SKM-1 (cell line): ENCODE measurements around the gene ATP2B2.
"Not testable (repeated sequence)": the region's sequence is repeated elsewhere in the genome, so short reads cannot be mapped to it uniquely, and the experiment has no call there.

ENCODE experiments used
- DNase-seq: peaks from one replicate; lab custom pipeline; 2025; ENCODE audit not compliant: unreplicated experiment; lab: John Stamatoyannopoulos, UW

The ATP2B2 gene

DNA sequence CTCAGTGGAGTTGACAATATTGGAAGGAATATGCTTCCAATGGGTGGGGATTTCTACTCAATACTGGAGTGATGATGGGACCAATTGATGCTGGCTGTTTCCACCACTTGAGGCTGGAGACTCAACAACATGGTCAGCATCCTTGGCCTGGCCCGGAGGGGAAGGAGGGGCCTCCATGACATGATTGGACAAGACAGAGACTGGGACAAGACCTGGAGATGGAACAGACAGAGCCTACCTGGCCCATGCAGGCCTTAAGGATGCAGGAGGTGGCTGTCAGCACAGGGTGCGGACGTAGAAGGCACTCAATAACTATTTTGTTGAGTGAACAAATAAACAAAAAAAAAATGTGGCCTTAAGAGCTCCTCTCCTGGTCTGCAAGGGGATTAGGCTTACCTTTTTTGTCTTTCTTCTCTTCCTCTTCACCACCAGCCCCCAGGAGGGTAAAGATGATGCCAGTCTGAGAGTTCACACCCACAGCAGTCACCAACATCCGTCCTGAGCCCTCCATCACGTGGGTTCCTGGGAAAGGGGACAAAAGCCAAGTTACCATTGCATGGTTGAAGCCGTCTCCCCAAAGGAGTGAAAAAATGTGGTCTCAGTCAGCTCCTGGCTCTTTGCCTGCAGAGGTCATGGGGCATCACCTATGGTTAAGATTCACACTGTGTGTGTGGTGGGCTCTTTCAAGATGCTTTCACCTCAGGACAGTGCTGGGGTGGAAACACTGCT lies 117.3 kb downstream of the ATP2B2 start:
- DNase-seq: no peak

DNA sequence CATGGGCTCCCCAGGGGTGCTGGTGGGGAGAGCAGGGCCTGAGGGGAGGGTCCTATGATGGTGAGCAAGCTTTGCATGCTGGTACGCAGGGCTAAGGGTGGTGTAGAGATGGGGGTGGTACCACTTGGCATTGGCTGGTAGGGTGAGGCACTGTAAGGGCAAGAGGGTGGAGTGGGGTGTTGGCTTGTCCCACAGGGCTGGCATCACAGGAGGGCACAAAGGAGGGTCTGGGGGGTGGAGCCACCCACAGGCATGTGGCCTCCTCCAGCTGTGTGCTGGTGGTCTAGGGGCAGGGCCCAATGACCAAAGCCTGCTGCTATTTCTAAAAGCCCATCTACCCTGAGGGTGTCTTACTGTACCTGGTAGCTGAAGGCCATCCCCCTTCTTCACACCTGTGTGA lies 119.3 kb downstream of the ATP2B2 start:
- DNase-seq: no peak

DNA sequence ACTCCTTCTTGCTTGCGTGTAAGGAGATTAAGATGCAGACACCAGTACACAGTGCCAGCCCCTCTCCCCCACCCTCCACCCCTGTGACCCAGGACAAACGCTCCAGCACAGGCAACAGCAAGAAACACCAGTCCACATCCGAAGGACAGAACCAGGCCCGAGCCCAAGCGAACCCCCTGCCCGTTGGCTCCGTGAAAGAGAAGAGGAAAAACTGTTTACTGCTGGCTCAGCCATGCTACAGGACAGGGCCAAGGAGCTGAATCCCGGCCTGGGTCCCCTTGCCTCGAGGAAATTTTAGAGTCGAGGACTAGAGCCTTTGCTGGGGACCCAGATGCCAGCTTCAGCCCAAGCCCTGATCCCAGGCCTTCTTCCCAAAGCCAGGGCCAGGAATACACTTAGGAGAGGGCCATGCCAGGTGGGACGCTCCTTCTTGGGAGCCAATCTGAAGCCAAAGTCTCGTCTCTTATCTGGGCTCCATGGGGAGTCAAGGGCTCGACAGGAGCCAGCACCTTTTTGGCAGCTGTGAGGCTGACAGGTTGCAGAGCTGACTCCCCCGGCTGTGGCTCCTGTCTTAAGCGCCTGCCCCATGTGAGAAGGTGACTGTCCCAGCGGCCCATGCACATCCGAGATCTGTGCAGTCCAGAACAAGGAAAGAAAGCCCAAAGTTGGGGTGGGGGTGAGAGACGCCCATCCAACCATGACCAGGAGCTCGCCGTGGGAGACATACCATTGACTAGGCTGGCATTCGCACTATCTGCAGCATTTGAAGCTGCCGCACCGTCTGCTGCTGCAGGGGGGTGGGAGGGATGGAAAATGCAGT lies 120.6 kb downstream of the ATP2B2 start:
- no peak for DNase-seq

DNA sequence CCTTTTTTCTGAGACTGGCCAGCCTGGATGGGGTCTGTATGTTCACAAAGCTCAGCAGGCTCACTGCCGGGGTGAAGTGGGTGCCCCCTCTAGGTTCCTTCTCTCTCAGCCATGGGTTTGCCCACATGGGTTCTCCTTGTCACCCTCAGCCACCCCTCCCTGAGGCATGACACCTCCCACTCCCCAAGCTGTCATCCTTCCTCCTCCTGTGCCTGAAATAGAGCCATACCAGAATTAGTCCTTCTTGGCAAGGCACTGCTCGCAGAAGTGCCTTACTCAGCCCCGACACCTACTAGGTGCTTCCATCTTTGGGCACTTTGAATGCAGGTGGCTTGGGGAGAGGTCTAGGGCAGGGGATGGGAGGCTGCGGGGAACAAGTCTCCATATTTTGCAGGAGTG lies 121.5 kb downstream of the ATP2B2 start:
- DNase-seq: no peak

DNA sequence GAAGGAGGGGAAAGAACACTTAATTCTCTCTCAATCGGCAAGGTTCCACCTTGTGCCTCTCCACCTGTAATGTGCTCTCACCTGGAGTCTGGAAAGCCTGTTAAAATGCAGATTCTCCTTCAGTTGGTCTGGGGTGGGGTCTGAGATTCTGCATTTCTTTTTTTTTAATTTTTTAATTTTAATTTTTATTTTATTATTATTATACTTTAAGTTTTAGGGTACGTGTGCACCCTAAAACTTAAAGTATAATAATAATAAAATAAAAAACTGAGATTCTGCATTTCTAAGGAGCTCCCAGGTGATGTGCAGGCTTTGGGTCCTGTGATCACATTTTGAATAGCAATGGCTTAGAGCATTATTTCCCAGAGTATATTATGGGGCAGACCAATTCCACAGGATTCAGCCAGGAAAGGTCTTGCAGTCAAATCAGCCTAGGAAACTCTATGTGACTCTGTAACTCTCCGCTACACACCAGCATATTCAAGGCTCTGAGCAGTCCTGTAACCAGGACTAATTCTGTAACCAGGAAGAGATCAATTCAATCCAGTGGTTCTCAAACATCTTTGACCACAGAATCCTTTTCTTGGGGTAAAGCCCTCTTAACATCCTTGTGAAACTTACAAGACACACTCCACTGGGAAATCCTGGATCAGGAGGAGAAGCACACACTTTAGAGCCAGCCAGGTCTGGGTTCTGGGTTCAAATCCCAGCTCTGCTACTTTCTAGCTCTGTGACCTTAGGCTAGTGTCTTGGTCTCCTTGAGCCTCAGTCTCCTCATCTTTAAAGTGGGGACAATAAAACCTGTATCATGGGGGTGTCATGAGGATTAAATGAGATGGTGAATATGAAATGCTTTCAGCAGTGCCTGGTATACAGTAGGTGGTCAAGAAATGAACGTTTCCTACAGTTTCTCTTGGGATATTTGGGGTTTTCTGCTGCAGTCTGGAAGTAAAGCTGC lies 122.2 kb downstream of the ATP2B2 start:
- DNase-seq: no peak

DNA sequence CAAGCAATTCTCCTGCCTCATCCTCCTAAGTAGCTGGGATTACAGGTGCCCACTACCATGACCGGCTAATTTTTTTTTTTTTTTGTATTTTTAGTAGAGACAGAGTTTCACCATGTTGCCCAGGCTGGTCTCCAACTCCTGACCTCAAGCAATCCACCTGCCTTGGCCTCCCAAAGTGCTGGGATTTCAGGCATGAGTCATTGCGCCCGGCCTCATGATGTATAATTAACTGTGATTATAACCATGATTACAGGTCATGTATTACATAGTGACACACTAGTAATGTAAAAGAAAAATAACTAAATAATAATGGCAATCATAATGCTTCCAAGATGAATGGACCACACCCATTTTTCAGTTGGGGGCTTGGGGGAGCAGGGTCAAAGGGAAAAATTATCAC lies 122.9 kb downstream of the ATP2B2 start:
- DNase-seq: not testable (repeated sequence)

DNA sequence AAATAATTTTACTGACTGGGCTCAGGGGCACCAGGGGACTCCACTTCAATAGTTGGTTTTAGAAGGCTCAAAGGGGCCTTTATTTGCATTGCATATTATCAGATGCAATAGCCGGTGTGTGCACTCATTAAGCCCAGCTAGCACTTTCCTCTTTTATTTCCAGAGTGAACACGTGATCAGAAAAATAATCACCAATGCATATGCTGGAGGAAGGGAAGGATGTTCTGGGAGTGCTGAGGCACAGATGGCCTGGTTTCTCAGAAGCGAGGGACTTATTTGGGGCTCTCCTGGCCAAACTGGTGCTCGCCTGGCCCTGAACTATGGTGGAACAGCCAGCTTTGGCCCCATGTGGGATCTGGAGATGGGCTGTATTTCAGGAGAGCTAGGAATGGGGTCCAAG lies 124.0 kb downstream of the ATP2B2 start:
- DNase-seq: no peak

DNA sequence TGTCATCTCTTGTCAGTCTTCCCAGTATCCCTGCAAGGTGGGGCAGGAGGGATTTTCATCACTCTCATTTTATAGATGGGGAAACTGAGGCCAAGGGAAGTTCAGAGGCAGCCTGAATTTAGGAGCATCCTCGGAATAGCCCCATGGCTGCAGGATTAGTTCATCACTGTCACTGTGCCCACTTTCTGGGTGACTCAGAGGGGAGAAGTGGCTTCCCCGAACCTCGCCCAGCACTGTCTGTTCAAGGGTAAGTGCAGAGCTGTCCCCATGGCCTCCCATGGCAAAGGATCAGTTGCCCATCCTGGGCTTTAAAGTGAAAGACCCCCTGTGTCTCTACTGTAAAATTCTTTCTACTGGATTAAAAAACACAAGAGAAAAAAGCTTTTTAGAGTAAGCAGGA lies 124.5 kb downstream of the ATP2B2 start:
- no peak for DNase-seq

DNA sequence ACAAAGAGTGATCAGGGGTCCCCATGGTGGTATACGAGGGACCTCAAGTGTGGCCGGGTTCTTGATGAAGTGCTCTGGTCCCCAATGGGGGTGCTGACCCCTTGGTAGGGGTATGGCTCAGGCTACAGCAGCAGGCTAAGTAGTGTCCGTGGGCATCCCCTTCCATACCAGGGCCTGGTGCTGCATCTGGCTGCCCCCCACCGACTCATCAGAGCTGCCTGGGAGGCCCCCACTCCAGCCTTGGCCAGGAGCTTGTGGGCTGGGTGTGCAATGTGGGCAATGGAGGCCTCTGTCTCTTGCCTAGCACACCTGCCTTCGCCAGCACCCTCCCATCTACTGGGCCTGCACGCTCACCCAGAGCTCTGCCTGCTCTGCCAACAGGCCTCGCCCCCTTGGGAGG lies 125.4 kb downstream of the ATP2B2 start:
- DNase-seq: no peak

DNA sequence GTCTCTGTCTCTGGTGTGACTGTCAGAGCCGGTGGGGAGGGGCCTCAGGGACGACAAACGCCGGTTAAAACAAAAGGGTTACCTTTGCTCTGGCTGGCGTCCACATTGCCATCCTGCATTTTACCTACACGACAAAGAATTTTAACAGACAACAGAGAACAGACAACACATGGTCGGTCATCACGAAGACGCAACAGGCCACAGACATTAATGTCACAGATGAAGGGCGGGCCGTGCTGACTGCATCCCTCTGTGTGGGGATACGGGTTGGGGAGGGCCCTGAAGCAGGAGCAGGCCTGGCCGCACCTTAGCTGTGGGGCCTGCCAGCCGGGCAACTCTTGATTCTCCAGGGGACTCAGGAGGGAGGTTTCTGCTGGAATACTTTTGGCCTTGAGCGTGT lies 126.2 kb downstream of the ATP2B2 start:
- no peak for DNase-seq

DNA sequence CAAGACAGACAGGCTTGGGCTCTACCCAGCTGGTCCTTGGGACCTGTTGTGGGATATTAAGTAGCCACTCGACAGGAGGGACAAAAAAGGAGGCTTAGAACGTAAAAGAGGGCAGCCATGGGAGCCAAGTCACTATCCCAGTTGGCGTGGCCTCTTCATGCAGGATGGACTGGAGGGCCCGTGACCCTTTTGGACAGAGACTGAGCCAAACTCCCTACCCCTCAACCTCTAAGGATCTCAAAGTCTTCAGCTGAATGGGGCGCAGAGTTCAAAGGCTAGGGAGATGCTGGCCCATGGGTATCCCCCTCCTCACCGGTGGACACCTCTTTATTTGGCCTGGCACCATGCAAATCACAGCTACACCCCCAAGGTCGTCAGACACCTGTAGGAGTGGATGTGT lies 126.6 kb downstream of the ATP2B2 start:
- no peak for DNase-seq

DNA sequence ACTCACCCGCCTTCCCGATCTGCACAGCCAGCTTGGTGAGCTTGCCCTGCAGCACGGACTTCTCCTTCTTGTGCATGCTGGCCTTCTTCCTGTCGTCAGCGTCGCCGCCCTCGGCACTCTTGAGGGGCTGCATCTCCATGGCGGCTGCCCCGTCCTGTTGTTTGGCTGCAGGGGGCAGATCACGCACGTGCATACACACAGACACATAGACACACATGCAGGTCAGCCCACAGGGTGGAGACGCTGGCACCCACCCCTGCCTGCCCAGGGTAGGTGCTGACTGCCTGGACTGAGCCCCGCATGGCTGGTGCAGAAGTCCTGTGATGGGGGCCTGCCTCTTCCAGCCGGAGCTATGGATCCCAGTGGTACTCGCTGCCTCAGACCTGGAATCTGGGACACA lies 127.1 kb downstream of the ATP2B2 start:
- DNase-seq: no peak

DNA sequence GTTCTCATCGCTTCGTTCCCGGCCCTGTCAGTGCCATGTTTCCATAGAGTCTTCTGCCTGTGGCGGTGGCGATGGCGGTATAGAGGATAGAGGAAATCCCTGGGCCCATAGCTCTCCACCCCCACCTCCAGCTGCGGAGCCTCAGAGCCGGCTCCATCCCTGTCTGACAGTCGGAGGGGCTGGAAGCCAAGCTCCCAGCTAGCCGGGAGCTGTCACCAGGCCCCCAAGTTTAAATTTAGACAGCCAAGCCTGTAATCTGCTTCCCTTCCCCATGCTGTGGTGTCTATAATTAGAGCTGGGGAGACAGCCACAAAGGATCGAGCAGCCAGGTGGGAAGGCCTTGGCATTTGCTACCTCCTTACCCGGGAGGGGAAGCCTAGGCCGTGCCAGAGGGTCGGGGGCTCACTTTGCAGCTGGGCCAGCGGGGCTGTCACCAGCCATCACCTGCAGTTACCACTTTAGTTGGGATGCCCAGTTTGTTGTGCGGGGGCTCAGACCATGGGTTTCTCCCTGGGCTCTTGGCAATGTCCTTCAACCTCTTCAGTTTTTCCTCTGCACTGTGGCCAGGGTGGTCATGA lies 128.1 kb downstream of the ATP2B2 start:
- DNase-seq: no peak

DNA sequence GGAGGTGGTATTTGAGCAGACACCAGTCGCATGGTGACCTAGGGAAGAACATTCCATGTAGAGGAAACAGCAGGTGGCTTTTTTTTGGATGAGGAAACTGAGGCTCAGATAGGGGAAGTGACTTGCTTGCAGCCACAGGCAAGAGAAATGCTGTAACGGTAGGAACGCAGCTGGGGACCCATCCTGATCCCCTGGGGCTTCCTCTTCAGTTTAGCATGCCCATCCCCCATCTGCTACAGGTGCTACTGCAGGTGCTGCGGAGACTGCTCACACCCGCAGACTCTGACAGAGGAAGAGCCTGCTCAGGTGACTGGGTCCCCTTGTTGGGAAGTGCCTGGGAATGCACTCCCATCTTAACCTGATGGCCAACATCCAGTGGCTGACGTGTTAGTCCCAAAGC lies 129.0 kb downstream of the ATP2B2 start:
- no peak for DNase-seq

DNA sequence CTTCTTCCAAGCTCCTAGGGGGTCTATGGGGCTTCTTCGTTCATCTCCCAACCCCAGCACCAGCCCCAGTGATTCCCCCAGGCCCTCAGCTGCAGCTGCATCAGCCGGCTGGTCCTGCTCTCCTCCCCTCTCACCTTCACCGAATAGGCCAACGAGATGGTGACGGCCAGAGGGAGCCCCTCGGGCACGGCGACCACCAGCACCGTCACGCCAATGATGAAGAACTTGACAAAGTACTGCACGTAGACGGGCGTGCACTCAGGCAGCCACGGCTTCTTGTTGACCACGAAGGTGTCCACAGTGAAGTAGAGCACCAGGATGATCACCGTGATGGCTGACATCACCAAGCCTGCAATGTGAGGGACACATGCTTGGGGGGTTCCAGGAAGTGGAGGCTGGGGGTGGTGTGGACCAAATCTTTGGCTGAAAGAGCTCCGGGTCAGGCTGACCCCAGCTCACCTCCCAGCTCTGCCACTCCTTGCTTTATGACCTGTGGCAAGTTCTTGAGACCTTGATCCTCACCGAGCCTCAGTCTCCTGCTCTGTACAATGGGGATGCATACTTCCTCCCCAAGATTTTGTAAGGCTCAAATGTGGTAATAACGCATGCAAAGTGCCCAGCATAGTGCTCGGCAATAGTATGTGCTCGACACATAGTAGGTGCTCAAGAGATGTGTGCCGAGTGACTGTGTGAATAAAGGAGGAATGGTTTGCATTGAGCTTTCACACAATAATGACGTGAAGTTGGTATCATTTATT lies 129.9 kb downstream of the ATP2B2 start:
- no peak for DNase-seq

DNA sequence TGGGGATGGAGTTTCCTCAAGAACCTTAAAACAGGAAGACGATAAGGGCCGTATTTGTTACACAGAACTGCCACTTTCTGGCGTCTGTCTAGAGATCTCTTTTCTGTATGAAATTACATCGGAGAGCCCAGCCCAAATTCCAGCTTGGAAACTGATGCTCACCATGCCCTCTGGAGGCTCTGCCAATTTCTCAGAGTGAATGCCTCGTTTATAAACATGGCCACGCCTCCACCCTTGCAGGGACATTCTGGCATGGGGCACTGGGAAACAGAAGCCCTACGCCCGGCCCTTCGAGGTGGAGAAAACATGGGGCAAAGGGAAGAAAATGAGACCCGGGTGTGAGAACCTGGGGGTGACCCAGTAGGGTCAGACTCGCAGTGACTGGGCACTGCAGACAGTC lies 131.1 kb downstream of the ATP2B2 start:
- DNase-seq: no peak

DNA sequence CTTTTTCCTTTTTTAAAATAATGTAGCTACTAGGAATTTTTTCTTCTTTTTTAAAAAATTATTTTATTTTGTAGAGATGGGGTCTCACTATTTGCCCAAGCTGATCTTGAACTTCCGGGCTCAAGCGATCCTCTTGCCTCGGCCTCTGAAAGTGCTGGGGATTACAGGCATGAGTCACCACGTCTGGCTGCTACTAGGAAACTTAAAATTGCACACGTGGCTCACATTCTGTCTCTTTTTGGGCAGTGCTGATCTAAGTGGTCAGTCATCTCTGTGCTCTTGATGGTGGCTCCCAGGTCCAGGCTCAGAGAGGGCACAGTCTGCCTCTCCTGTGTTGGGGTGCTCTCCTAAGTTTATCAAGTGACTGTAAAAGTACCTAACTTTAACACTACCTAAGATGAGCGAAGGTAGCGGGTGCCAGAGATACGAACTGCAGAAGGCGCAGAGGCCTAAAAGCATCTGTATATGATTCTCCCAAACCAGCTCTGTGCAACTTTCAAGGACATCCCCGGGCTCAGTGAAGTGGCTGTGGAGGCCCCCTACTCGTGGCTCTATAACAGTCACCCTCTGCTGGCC lies 131.6 kb downstream of the ATP2B2 start:
- DNase-seq: no peak

DNA sequence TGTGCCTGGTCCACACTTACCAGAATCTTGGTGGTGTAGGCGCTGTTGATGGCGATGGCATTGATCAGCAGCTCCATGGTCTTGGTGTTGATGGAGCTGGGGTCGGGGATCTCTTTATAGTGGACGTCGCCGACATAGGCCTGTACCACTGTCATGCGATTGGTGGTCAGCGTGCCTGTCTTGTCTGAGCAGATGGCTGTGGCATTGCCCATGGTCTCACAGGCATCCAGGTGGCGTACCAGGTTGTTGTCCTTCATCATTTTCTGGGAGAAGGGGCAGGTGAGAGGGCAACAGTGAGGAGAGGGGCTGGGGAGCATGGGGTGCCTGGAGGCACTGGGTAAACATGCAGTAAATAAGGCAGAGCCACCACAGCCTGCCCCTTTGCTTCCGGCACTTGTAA lies 133.6 kb downstream of the ATP2B2 start:
- no peak for DNase-seq

DNA sequence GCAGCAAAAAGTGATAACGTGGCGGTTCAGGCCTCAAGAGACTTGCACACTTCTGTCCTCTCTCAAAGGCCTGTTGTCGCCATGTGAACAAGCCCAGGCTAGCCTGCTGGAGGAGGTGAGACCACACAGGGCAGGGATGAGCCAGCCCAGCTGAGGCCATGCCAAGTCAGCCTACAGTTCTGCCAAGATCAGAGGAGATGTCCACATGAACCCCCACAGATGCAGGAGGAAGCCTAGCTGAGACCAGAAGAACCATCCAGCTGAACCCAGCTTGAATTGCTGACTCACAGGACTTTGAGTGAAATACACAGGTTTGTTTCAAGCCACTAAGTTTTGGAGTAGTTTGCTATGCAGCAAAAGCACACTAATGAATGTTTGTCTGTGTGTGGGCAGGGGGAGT lies 134.2 kb downstream of the ATP2B2 start:
- no peak for DNase-seq

DNA sequence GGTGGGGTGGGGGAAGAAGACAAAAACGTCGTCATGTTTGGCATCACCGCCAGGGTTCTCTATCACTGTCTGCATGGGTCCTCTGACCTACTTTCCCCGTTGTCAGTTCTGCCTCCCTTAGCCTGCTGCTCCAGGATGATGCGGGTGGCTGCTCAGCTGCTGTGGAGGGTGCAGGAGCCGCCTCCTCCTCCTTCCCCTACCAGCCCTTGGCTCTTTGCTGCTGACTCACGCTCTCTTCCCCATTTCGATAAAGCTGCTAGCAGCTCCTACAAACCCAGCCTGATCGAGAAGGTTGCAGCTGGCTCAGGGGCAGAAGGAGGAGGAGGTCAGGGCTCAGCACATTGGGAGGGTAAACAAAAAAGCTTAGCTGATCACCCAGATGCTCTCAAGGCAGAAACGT lies 135.0 kb downstream of the ATP2B2 start:
- DNase-seq: peak; percentile 62
